Measurements from ENCODE around the gene METTL27.
"Not testable (repeated sequence)": the region's sequence is repeated elsewhere in the genome, so short reads cannot be mapped to it uniquely, and the experiment has no call there.

The METTL27 gene

DNA sequence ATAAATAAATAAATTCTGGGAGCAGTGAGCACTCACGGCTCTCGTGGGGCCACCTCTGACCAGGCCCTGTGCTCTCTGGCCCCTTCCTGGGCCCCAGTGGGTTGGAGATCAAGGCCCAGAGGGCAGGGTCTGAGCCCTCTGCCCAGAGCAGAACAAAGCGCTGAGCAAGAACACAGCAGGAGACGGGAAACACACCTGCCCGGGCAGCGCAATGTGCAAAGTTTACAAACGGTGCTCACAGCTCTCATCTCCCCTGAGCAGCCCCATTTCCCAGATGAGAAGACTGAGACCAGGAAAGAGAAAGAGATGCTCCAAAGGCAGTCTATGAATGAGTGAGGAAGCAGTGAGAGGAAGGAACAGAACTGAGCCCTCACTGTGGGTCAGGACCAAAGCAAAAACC, 3.0 kb downstream of the METTL27 start:
- DNase-seq (ENCODE audit: low read depth in 2 of 3, low spot score in 1 of 3) = no peak

DNA sequence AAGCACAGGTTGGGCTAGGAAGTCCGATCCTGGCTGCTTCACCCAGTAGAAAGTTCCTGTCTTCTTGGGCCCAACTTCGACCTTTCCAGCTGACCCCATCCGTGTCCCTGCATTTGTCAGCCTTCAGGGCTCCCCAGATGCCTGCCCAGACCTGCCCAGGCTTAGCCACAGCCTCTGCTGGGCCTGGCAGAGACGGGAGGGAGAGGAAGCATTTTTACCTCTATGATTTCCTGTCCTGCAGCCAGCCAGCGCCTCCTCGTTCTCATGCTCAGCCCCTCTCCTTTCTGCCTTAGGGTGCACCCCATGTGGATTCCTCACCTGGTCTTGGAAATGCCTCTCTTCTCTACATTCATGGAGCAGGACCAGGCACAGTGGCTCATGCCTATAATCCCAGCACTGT, 3.7 kb downstream of the METTL27 start:
- no peak for DNase-seq (ENCODE audit: low read depth in 2 of 3, low spot score in 1 of 3)

DNA sequence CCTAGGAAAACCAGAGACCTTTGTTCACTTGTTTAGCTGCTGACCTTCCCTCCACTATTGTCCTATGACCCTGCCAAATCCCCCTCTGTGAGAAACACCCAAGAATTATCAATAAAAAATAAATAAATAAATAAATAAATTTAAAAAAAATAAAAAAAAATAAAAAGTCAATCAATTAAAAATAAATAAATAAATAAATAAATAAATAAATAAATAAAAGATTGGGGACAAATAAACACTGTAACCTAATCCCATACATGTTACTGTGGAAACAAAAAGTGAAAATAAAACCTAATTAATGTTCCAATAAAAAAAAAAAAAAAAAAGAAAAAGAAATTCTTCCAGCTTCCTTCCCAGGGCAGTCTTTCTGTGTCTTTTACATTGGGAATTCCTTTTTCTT, 5.1 kb downstream of the METTL27 start:
- DNase-seq (ENCODE audit: low read depth in 2 of 3, low spot score in 1 of 3) = not testable (repeated sequence)

DNA sequence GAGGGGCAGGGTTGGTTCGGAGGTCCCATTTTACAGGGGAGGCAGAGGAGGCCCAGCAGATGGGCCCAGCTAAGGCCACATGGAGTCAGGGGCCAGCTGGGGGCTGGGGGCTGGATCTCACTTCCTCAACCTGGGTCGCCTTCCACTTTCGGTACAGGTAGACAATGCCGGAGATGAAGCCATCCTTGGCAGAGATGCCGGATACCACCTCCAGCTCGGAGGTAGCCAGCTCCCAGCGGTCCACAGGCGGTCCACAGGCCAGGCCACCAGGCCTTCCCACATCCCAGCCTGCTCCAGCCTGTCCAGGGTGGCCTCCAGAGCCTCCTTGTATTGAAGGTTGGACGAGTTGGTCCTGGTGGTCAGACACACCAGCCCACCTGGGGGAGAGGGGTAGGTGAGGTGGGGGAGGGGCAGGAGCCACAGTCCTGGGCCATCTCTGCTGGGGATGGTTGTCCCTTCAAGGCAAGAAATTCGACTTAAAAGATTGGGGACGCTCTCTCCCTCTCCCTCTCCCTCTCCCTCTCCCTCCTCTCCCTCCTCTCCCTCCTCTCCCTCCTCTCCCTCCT, 7.6 kb downstream of the METTL27 start:
- no peak for DNase-seq (ENCODE audit: low read depth in 2 of 3, low spot score in 1 of 3)

DNA sequence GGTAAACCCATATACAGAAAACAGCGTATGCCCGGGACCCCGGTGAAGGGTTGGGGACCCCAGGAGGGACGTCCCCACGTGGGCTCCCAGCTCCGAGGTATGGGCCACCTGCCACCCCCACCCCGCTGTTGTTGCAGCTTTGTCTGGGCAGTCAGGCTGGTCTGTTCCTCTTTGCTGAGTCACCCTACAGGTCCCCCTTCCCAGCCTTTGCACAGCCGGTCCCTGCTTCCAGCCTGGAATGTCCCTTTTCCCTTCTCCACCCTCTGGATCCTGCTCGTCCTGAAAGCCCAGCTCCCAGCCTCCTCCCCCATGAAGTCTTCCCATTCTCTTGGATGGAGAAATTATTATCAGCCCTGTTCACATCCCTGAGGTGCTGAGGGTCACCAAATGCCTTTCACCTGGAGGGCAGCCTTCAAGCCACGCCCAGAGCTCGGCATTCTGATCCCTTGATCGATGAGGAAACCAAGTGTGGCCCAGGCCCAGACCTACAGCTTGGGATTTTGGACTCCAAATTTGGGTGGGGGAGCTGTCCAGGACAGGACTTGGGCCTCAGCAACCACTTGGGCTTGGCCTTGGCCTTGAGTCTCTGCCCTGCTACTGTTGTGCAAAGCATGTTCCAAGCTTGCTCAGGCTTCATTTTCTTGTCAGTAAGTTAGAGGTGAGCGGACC, 8.9 kb downstream of the METTL27 start:
- no peak for DNase-seq (ENCODE audit: low read depth in 2 of 3, low spot score in 1 of 3)

DNA sequence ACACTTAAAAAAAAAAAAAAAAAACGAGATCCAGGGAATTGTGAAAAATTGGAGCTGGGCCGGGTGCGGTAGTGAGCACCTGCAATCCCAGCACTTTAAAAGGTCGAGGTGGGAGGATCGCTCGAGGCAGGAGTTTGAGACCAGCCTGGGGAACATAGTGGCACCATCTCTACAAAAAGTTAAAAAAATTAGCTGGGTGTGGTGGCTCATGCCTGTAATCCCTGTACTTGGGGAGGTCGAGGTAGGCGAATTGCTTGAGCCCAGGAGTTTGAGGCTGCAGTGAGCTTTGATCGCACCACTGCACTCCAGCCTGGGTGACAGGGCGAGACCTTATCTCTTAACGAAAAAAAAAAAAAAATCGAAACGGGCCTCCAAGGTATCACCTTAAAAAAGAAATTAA, 9.5 kb downstream of the METTL27 start:
- no peak for DNase-seq (ENCODE audit: low read depth in 2 of 3, low spot score in 1 of 3)

DNA sequence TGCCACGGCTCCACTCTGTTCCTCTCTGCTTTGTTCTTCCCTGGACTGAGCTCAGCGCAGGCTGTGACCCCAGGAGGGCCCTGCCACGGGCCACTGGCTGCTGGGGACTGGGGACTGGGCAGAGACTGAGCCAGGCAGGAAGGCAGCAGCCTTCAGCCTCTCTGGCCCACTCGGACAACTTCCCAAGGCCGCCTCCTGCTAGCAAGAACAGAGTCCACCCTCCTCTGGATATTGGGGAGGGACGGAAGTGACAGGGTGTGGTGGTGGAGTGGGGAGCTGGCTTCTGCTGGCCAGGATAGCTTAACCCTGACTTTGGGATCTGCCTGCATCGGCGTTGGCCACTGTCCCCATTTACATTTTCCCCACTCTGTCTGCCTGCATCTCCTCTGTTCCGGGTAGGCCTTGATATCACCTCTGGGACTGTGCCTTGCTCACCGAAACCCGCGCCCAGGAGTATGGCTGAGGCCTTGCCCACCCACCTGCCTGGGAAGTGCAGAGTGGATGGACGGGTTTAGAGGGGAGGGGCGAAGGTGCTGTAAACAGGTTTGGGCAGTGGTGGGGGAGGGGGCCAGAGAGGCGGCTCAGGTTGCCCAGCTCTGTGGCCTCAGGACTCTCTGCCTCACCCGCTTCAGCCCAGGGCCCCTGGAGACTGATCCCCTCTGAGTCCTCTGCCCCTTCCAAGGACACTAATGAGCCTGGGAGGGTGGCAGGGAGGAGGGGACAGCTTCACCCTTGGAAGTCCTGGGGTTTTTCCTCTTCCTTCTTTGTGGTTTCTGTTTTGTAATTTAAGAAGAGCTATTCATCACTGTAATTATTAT, 10.3 kb downstream of the METTL27 start:
- no peak for DNase-seq (ENCODE audit: low read depth in 2 of 3, low spot score in 1 of 3)

DNA sequence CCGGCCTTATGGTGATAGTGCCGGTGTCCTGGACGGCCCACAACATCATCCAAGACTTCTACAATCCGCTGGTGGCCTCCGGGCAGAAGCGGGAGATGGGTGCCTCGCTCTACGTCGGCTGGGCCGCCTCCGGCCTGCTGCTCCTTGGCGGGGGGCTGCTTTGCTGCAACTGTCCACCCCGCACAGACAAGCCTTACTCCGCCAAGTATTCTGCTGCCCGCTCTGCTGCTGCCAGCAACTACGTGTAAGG, 10.8 kb downstream of the METTL27 start:
- no peak for DNase-seq (ENCODE audit: low read depth in 2 of 3, low spot score in 1 of 3)

DNA sequence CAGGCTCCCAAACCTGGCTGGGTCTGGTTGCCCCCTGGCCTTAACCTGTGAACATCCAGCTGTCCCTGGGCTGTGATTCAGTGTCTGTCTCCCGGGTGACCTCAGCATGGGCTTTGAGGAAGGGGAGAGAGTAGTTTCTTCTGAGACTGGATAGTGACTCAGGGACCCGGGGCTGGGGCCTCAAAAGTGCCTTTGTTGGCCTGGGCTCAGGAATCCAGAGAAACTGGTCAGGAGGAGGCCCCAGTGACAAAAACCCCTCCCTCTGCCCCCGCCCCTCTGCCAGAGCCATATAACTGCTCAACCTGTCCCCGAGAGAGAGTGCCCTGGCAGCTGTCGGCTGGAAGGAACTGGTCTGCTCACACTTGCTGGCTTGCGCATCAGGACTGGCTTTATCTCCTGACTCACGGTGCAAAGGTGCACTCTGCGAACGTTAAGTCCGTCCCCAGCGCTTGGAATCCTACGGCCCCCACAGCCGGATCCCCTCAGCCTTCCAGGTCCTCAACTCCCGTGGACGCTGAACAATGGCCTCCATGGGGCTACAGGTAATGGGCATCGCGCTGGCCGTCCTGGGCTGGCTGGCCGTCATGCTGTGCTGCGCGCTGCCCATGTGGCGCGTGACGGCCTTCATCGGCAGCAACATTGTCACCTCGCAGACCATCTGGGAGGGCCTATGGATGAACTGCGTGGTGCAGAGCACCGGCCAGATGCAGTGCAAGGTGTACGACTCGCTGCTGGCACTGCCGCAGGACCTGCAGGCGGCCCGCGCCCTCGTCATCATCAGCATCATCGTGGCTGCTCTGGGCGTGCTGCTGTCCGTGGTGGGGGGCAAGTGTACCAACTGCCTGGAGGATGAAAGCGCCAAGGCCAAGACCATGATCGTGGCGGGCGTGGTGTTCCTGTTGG, 11.4 kb downstream of the METTL27 start, which contains the start of gene CLDN4:
Gene CLDN4 (plus strand): TSS at position 316 of the 903 bp plus-strand sequence. CDS start 206 bp downstream, at position 522.
- no peak for DNase-seq (ENCODE audit: low read depth in 2 of 3, low spot score in 1 of 3)

DNA sequence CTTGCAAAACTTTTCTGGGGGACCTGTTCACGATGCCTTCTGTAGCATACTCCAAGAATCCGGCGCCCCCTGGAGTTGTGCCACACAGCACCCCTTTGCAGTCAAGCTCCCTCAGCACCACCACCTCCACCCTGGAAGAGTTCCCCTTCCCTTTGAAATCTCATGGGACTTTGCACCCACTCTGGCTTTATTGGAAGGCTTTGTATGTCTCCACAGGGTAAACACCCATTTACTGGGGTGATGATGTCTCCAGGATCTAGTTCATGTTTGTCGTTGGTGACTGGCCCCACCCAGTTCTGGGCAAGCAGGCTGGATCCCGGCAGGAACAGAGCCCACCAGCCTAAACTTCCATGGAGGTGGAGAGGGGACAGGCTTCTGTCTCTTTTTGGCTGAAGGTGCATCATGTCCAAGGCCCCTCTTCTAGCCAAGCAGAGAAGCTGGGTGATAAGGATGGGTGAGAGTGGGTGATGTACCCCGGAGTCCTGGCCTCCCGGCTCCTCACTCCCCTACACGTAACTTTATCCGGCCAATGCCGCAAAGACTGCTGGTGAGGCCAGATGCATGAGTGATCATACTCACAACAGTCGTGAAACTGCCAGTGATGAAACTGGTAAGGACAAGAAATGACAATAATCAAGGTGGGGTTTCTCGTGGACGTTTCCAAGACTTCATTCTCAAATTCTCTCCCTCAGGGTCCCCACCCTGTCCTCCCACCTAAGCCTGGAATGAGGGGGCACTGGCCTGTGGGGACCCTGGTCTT, 12.2 kb downstream of the METTL27 start:
- DNase-seq (ENCODE audit: low read depth in 2 of 3, low spot score in 1 of 3) = no peak

DNA sequence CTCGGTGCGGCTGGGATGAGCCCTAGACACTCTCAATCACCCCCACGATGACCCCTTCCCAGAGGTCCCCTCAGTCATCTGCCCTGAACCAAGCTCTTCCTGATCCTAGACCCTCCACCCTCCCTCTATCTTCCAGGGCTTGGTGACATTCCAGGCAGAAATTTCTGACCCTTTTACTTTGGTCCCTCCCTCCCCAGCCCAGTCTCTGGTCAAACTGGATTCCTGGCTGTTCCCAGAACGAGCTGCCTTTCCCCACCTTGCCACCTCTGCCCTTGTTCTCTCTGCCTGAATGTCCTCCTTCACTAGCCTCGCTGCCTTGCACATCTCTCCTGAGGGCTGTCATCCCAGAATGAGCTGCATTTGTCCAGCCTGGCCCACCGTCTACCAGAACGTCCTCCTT, 12.8 kb downstream of the METTL27 start:
- no peak for DNase-seq (ENCODE audit: low read depth in 2 of 3, low spot score in 1 of 3)

DNA sequence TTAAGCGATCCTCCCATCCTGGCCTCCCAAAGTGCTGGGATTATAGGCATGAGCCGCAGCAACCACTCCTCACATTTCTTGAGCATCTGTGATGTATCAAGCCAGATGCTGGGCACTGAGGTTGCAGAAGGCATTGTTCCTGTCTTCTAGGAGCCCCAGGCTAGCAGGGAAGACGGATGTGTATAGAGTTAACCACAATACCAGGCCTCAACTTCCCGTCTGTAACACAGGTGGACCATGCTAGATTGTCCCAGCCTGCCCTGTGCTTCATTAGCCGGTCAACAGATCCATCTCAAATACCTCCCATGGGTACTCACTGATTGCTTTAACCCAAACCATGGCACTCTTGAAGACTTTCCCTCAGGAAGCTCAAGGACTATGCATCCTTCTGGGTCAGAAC, 13.3 kb downstream of the METTL27 start:
- no peak for DNase-seq (ENCODE audit: low read depth in 2 of 3, low spot score in 1 of 3)

DNA sequence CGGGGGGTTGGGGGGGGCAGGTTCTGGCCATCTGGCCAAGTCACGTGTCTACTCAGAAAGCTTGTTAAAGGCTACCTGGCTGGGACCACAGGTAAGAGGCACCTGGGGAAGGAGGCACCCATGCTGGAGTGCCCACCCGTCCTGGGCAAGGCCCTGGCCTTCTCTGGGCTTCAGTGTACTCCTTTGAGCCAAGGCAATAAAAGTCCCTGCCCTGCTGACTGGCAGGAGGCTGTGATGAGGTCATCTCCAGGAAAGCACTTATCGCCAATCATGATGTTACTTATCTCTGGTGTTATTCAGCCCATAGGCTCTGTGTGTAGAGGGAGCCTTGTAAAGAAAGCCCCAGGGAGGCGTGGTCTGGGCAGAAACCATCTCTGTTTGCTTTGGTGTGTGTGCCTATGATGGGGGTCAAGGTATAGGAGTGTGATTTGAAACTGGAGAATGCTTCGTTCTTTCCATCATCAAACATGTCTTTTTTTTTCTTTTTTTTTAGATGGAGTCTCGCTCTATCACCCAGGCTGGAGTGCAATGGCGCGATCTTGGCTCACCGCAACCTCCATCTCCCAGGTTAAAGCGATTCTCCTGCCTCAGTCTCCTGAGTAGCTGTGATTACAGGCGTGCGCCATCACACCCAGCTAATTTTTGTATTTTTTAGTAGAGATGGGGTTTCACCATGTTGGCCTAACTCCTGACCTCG, 14.1 kb downstream of the METTL27 start:
- DNase-seq (ENCODE audit: low read depth in 2 of 3, low spot score in 1 of 3) = no peak

DNA sequence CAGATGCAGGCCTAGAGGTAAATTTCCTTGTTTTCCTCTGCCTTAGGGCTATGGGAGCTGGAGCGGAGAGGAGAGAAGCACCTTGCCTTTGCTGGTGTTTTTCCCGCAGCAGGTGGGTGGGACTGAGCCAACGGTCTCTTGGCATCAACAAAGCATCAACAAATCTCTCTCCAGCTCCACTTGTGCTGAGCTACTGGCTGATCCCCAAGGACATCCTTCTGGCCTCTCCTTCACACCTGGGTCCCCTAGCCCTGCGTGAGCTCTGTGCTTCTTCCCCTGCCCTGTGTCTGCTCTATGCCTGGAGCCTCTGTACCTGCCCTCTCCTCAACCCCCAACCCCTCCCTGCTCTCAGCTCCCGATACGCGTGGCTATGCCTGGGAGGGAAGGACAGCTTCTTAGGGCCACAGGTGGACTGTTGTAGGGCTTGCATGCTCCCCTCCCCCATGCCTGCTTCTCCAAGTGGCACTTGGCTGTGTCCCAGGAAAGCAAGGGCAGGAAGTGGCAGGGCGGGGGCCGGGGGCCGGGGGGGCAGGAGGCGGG, 14.7 kb downstream of the METTL27 start:
- DNase-seq (ENCODE audit: low read depth in 2 of 3, low spot score in 1 of 3) = no peak

DNA sequence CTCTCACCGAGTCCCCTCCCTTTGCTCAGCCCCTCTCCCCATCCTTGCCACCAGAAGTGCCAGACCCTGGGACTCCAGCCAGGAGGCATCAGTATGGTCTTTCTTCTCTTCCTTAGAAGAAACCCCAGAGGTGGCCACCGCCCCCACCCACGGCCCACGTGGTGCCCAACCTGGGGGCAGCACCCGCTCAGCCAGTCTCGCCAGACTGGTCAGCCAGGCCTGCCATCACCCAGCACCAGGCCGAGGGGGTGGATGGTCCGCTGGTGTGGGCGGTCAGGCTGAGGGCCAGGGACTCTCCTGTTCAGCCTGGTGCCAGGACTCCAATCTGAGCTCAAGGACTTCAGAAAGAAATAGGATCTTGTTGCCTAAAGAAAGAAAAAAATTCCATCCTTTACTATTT, 17.3 kb downstream of the METTL27 start:
- DNase-seq (ENCODE audit: low read depth in 2 of 3, low spot score in 1 of 3) = no peak

DNA sequence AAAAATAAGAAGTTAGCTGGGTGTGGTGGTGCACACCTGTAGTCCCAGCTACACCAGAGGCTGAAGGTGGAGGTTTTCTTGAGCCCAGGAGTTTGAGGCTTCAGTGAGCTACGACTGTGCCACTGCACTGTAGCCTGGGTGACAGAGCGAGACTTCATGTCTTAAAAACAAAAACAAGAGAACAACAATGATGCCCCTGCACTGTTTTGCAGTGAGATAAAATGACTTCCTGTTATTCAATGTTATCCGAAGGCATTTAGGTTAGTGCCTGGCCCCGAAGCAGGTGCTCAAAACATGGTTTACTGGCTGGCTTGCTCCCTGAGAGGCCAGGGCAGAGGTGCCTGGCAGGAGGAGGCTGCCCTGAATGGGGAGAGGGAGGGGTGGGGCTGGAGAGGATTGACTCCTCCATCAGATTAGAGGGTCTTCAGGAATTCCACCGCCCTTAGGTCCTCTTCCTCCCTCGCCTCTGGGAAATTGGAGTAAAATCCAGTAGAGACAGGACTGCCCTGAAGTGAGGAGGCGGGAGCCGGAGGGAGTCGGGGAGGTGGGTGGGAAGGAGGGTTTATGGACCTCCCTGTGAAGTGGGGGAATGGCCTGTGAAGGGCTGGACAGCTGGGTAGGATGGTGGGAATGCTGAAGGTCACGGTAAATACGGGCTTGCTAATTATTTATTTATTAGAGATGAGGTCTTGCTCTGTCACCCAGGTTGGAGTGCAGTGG, 18.3 kb downstream of the METTL27 start:
- DNase-seq (ENCODE audit: low read depth in 2 of 3, low spot score in 1 of 3) = no peak

DNA sequence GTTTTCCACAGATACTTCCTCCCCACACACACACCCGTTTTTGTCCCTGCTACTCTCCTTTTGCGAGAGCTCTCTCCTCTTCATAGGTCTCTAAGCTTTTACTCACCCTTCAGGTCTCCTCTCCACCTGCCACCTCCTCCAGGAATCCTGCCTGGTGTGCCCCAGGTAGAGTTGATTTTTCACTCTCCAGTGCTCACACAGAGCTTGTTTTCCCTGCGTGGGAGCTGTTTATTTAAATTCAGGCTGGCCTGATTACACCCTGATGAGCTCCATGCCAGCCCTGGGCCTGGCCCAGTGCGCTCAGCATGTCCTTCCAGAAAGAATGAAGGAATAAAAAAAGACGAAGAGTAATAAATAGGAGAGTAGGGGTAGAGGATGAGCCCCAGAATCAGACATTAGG, 19.1 kb downstream of the METTL27 start:
- DNase-seq (ENCODE audit: low read depth in 2 of 3, low spot score in 1 of 3) = no peak

DNA sequence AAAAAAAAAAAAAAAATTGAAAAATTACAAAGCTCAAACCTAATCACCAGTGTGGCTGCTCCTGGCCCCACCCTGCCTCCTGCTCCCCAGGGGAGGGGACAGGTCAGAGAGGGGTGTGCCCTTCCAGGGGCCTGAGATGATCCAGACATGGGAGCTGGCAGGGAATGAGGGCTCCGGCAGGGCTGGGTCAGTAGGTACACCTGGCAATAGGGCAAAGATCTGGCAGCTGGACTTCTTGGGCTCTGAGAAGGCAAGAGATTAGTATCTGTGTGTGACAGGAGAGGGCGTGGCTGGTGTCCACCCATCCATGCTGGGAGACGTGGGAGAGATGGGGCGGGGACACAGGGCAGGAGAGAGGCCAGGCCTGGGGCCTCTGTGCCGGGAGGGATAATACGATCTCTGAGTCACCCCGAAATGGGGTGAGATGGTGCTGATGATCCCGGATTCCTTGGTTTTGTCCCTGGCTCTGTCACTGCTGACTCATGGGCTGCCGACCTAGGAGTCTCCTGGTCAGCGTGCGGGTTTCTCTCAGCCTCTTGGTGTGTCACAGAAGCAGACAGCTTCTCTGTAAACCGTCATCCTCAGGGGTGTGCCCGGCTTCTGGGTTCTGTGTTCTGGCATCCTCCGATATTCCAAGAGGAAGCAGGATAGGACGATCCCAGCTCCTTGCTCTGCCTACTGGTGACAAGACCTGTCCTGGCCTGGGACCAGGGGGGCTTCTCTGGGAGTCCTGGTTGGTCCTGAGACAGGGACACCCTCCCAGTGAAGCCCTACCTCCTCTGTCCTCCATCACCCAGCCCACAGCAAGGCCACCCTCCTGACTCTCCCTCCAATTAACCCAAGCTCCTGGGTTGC, 19.8 kb downstream of the METTL27 start:
- no peak for DNase-seq (ENCODE audit: low read depth in 2 of 3, low spot score in 1 of 3)

All from stimulated activated CD4-positive, alpha-beta T cell treated with anti-CD3 and anti-CD28 coated beads, Interleukin-12 subunit alpha, Interleukin-12 subunit beta, amount 100 ng/mL, for 48 hours (primary cell).